ENCODE measurements around the gene CAMK2B. TPM values are rescaled to one million over a fixed set of nuclear protein-coding genes. Genes with fewer than 3 reads are reported as not detected.

Gene CAMK2B
- total and polyA plus RNA-seq, 2 of the 13 experiments (the other 11 are each of a cell fraction or from before 2014, with no cell fraction given) = 0.27 to 0.48 TPM

- TF ChIP-seq TEAD3 (CRISPR knock-in tag; optimal IDR thresholded peaks at IDR 0.05; ENCODE audit: borderline replicate concordance) (peak; percentile 60), CENPT (CRISPR knock-in tag; IDR thresholded peaks at IDR 0.05; ENCODE audit: low read depth) (peak; percentile 60; the same call in 1 of the 2 replicates), GATAD1 (CRISPR knock-in tag; IDR thresholded peaks at IDR 0.05) (0 out of 2 replicates have a peak, but pooled peaks have one; percentile 39), ETS1 (CRISPR knock-in tag; IDR thresholded peaks at IDR 0.05) (0 out of 2 replicates have a peak, but pooled peaks have one; percentile 50), RBM39 (IDR thresholded peaks at IDR 0.05; ENCODE audit: low read depth, low read length, poor library complexity, severe bottlenecking) (no peak), BRD4 (CRISPR knock-in tag; IDR thresholded peaks at IDR 0.05) (peak; percentile 73; the same call in 1 of the 2 replicates), ZNF766 (CRISPR knock-in tag; IDR thresholded peaks at IDR 0.05; ENCODE audit: borderline replicate concordance) (no peak), ZNF274 (CRISPR knock-in tag; IDR thresholded peaks at IDR 0.05) (peak; percentile 82; the same call in 1 of the 2 replicates), RAD51 (IDR thresholded peaks at IDR 0.05; ENCODE audit: borderline replicate concordance) (no peak), NFYC (CRISPR knock-in tag; IDR thresholded peaks at IDR 0.05) (0 out of 2 replicates have a peak, but pooled peaks have one; percentile 22), PAX8 (CRISPR knock-in tag; IDR thresholded peaks at IDR 0.05; ENCODE audit: borderline replicate concordance) (no peak), ZNF670 (CRISPR knock-in tag; IDR thresholded peaks at IDR 0.05; ENCODE audit: borderline replicate concordance) (no peak), MYNN (CRISPR knock-in tag; IDR thresholded peaks at IDR 0.05; ENCODE audit: low read depth) (no peak), TRIM22 (IDR thresholded peaks at IDR 0.05) (no peak), NCOA5 (CRISPR knock-in tag; IDR thresholded peaks at IDR 0.05) (no peak), ZNF207 (IDR thresholded peaks at IDR 0.05; ENCODE audit: borderline replicate concordance) (no peak), ZKSCAN5 (CRISPR knock-in tag; IDR thresholded peaks at IDR 0.05) (0 out of 2 replicates have a peak, but pooled peaks have one; percentile 22), GTF2F1 (IDR thresholded peaks at IDR 0.05; ENCODE audit: low read length) (no peak), HNF1A (IDR thresholded peaks at IDR 0.05; ENCODE audit: low read depth) (no peak), HNF1A (CRISPR knock-in tag; IDR thresholded peaks at IDR 0.05; ENCODE audit: borderline replicate concordance) (0 out of 2 replicates have a peak, but pooled peaks have one; percentile 19), ZSCAN22 (CRISPR knock-in tag; IDR thresholded peaks at IDR 0.05) (no peak), CBX2 (IDR thresholded peaks at IDR 0.05; ENCODE audit: low read depth, low read length) (no peak), CBX2 (CRISPR knock-in tag; IDR thresholded peaks at IDR 0.05; ENCODE audit: low read depth) (no peak), ZNF160 (CRISPR knock-in tag; IDR thresholded peaks at IDR 0.05) (0 out of 2 replicates have a peak, but pooled peaks have one; percentile 49)
- TF ChIP-seq, protein P1, sequence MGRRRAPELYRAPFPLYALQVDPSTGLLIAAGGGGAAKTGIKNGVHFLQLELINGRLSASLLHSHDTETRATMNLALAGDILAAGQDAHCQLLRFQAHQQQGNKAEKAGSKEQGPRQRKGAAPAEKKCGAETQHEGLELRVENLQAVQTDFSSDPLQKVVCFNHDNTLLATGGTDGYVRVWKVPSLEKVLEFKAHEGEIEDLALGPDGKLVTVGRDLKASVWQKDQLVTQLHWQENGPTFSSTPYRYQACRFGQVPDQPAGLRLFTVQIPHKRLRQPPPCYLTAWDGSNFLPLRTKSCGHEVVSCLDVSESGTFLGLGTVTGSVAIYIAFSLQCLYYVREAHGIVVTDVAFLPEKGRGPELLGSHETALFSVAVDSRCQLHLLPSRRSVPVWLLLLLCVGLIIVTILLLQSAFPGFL (CRISPR knock-in tag; IDR thresholded peaks at IDR 0.05) = no peak
These were observed 104.1 kb downstream of the CAMK2B start (continued) for GRCh38 chr7:44221231-44221791.
